Endothelial cell of umbilical vein (primary cell): Measurements from ENCODE around the gene TUBGCP3. TPM values are rescaled to one million over a fixed set of nuclear protein-coding genes. Genes with fewer than 3 reads are reported as not detected.

Experiments used
- BruUV-seq: library from RNA; stranded (reverse); fragments of 400-500 nt; replicated peaks from 2 replicates; lab custom pipeline; 2021; lab: Mats Ljungman, UMichigan
- CTCF ChIA-PET: fragments of 300-600, 350-600 bp; sonication (Branson Sonifier 250); formaldehyde crosslinking; loops from one replicate; lab custom pipeline; 2021; ENCODE audit warnings: antibody characterized with exemption, inconsistent platforms; lab: Charles Lee
- POLR2A ChIA-PET: fragments of 300-600, 350-600 bp; sonication (Branson Sonifier 250); formaldehyde crosslinking; loops from one replicate; lab custom pipeline; 2021; ENCODE audit warnings: antibody characterized with exemption, inconsistent platforms; lab: Charles Lee
- DNase-seq: peaks from one replicate; pipeline ENCODE4 v3.0.0-alpha.2; 2011; ENCODE audit warnings: low read depth, low spot score
- FAIRE-seq: peaks from 2 replicates; lab custom pipeline; 2011; peaks lifted over from hg19 to GRCh38; lab: Jason Lieb, UNC
- H2AFZ ChIP-seq: 2 replicates; pipeline ENCODE4 v1.6.0; 2012; ENCODE audit warnings: low read depth, low read length, control low read depth, inconsistent platforms
- H3K27ac ChIP-seq: 2 replicates; pipeline ENCODE4 v1.5.1; 2011; ENCODE audit warnings: low read depth, mild to moderate bottlenecking, control low read depth, low read length, moderate library complexity; ENCODE audit not compliant: insufficient read depth
- H3K27me3 ChIP-seq, 2 experiments: 2 replicates each; pipeline versions ENCODE4 v1.6.0 to v1.6.1; 2011; ENCODE audit warnings: low read length in 2 of 2, mixed read lengths in 1 of 2; ENCODE audit not compliant: control insufficient read depth in 2 of 2, insufficient read depth in 2 of 2
- H3K36me3 ChIP-seq, 2 experiments: 2 replicates in 1 of 2; 3 replicates in 1 of 2; pipeline ENCODE4 v1.5.1; 2011; ENCODE audit warnings: low read length in 2 of 2, mild to moderate bottlenecking in 1 of 2, moderate library complexity in 1 of 2; ENCODE audit not compliant: control insufficient read depth in 2 of 2, insufficient read depth in 2 of 2; ENCODE audit errors: extremely low read depth in 1 of 2
- H3K4me1 ChIP-seq: 3 replicates; pipeline ENCODE4 v1.5.1; 2011; ENCODE audit warnings: mild to moderate bottlenecking, low read length; ENCODE audit not compliant: control insufficient read depth, insufficient read depth; ENCODE audit errors: extremely low read depth
- H3K4me2 ChIP-seq: 2 replicates; pipeline ENCODE4 v1.6.1; 2011; ENCODE audit warnings: low read length, control low read depth, mixed read lengths; ENCODE audit not compliant: insufficient read depth
- H3K4me3 ChIP-seq, 3 experiments: fragments of 200-600 bp in 1 of 3; sonication (generic), shearing (Covaris generic) in 1 of 3; replicated peaks in 1 of 3; 2 replicates each; pipeline ENCODE4 v1.5.1; 2011 to 2016; ENCODE audit warnings: control low read depth in 3 of 3, low read length in 3 of 3, mild to moderate bottlenecking in 2 of 3, inconsistent platforms in 1 of 3, low read depth in 1 of 3, moderate library complexity in 1 of 3; ENCODE audit not compliant: insufficient read depth in 1 of 3
- H3K79me2 ChIP-seq: 2 replicates; pipeline ENCODE4 v1.6.0; 2012; ENCODE audit warnings: low read length, inconsistent platforms; ENCODE audit not compliant: control insufficient read depth, insufficient read depth
- H3K9ac ChIP-seq: replicated peaks from 2 replicates; pipeline ENCODE3; 2011; ENCODE audit warnings: low read length, control low read depth; ENCODE audit not compliant: insufficient read depth; ENCODE audit errors: extremely low read depth
- H3K9me1 ChIP-seq: replicated peaks from 3 replicates; pipeline ENCODE4 v1.6.0; 2011; ENCODE audit warnings: mild to moderate bottlenecking, low read length; ENCODE audit not compliant: control insufficient read depth, insufficient read depth; ENCODE audit errors: extremely low read depth
- H3K9me3 ChIP-seq: replicated peaks from 2 replicates; pipeline ENCODE4 v1.5.1; 2012; ENCODE audit warnings: low read length, inconsistent platforms; ENCODE audit not compliant: control insufficient read depth, insufficient read depth
- H4K20me1 ChIP-seq: replicated peaks from 2 replicates; pipeline ENCODE3; 2011; ENCODE audit warnings: mild to moderate bottlenecking, low read length; ENCODE audit not compliant: control insufficient read depth, insufficient read depth; ENCODE audit errors: extremely low read depth
- CTCF ChIP-seq, 2 donors: IDR thresholded peaks; 1 replicate in 1 of 2; 2 replicates in 1 of 2; pipeline ENCODE4 v1.5.1; 2011; ENCODE audit warnings: low read length in 2 of 2, mild to moderate bottlenecking in 2 of 2, moderate library complexity in 2 of 2, control low read depth in 1 of 2, inconsistent platforms in 1 of 2, low read depth in 1 of 2; ENCODE audit not compliant: insufficient read depth in 1 of 2; ENCODE audit errors: extremely low read depth in 1 of 2
- EZH2 ChIP-seq: IDR thresholded peaks from 2 replicates; pipeline ENCODE4 v1.6.1; 2012; ENCODE audit warnings: borderline replicate concordance, low read depth, mild to moderate bottlenecking, moderate library complexity, low read length, inconsistent platforms; ENCODE audit not compliant: severe bottlenecking
- FOS ChIP-seq: IDR thresholded peaks from 2 replicates; pipeline ENCODE4 v1.6.1; 2011; ENCODE audit warnings: mild to moderate bottlenecking, low read length, moderate library complexity, borderline replicate concordance; ENCODE audit not compliant: insufficient read depth
- GATA2 ChIP-seq: IDR thresholded peaks from 2 replicates; pipeline ENCODE4 v1.7.0; 2011; ENCODE audit warnings: low read depth, mild to moderate bottlenecking, moderate library complexity, mixed read lengths, low read length; ENCODE audit not compliant: insufficient read length, insufficient read depth
- JUN ChIP-seq: IDR thresholded peaks from 2 replicates; pipeline ENCODE4 v1.6.1; 2011; ENCODE audit warnings: borderline replicate concordance, low read depth; ENCODE audit not compliant: insufficient read length, insufficient read depth
- MAX ChIP-seq: IDR thresholded peaks from 2 replicates; pipeline ENCODE4 v1.6.1; 2011; ENCODE audit not compliant: insufficient read depth, insufficient read length
- MYC ChIP-seq: IDR thresholded peaks from one replicate; pipeline ENCODE4 v1.6.1; 2011; ENCODE audit warnings: mild to moderate bottlenecking, low read depth, low read length
- POLR2A ChIP-seq: IDR thresholded peaks from 2 replicates; pipeline ENCODE4 v1.6.1; 2012; ENCODE audit warnings: low read depth, mild to moderate bottlenecking, control low read depth, low read length
- POLR2AphosphoS5 ChIP-seq: IDR thresholded peaks from 2 replicates; pipeline ENCODE4 v1.6.1; 2012; ENCODE audit warnings: low read depth, mild to moderate bottlenecking, control low read depth, low read length, moderate library complexity; ENCODE audit not compliant: insufficient read depth
- dilution Hi-C: fragments of 300-500 bp; cut with MboI; formaldehyde crosslinking; loops from one replicate; pipeline ENCODE4 v1.15.0; 2019; ENCODE audit warnings: low sequenced_read_pairs; ENCODE audit not compliant: extremely low pct_ligation_motif_present
- intact Hi-C: fragments of 100-400 bp; cut with micrococcal nuclease; formaldehyde crosslinking; loops from one replicate; pipeline ENCODE4 v1.10.0; 2022
- polyA plus RNA-seq, 4 experiments: library from polyadenylated mRNA; depleted of rRNA in 3 of 4; stranded (reverse) in 3 of 4; unstranded in 1 of 4; fragments of >200 nt; gene quantifications; 2 replicates each; pipeline versions ENCODE4 v1.2.1 to v1.2.3, GENCODE V29; 2011 to 2012; ENCODE audit warnings: missing spikeins in 1 of 4
- total RNA-seq: library from RNA; stranded (reverse); gene quantifications from 2 replicates; pipeline ENCODE4 v1.2.3, GENCODE V29; 2021

Gene TUBGCP3
- total and polyA plus RNA-seq, 2 donors (not counting 3 experiments of a cell fraction or from before 2014, with no cell fraction given): 36.4 to 47.7 TPM

GRCh38 chr13:112605531-112605990, 17.6 kb upstream of the TUBGCP3 start:
- CTCF ChIA-PET: interaction anchor here (0.5 to 2.2 kb wide), 11 partner anchors 11 to 1131 kb away, joined by 3 to 10 read pairs (median 4); no protein-coding TSS in a partner anchor
- no TSS peak for BruUV-seq
- Histone ChIP-seq H3K4me1 (peaks cover 11% of the 10 kb centered on the region), H3K9me1 (no peaks in the 10 kb centered on the region), H3K36me3 (no peaks in the 10 kb centered on the region), H4K20me1 (no peaks in the 10 kb centered on the region), H2AFZ (peak overlapping the region; percentile 94), H3K4me3 (peak overlapping the region in 1 of 3 experiments; percentile 86), H3K27me3 (peaks cover 6 to 7% of the 10 kb centered on the region in 2 experiments), H3K79me2 (no peaks in the 10 kb centered on the region), H3K27ac (no peak overlapping the region), H3K9me3 (no peaks in the 10 kb centered on the region), H3K9ac (peak overlapping the region; percentile 72), H3K4me2 (peak overlapping the region; percentile 96)
- dilution Hi-C loops (no loop called here), intact Hi-C loops (loop anchor here (1.0 to 5.0 kb wide), 3 partner anchors 30 to 273 kb away; no protein-coding TSS in a partner anchor)
- TF ChIP-seq POLR2A (no peak), MYC (no peak), POLR2AphosphoS5 (no peak), GATA2 (no peak), CTCF (IDR thresholded peaks at IDR 0.05; ENCODE audit: extremely low read depth in 1 of 2, insufficient read depth in 1 of 2, low read depth in 1 of 2, low read length in 2 of 2) (no peak), MAX (no peak), EZH2 (no peak), FOS (no peak), JUN (no peak)
- FAIRE-seq (no peak), DNase-seq (no peak)
- POLR2A ChIA-PET: no interaction called here
